Measurements from ENCODE around the gene CAMK1G. TPM values are rescaled to one million over a fixed set of nuclear protein-coding genes. Genes with fewer than 3 reads are reported as not detected.

CAMK1G gene
- total and polyA plus RNA-seq, 2 donors (not counting 3 experiments of a cell fraction or from before 2014, with no cell fraction given), result not detected

- intact Hi-C loops (cut with micrococcal nuclease) (no loop called here), dilution Hi-C loops (cut with MboI; ENCODE audit: extremely low pct_ligation_motif_present, low sequenced_read_pairs) (no loop called here)
- H2AFZ ChIP-seq (ENCODE audit: low read depth, low read length), result no peak overlapping the region
- ChIA-PET POLR2A (no interaction called here), CTCF (no interaction called here)
- peaks cover 10% of the 10 kb centered on the region for H3K4me1 ChIP-seq (ENCODE audit: control insufficient read depth, extremely low read depth, insufficient read depth, low read length)
- H3K4me2 ChIP-seq (ENCODE audit: insufficient read depth, low read length), result no peak overlapping the region
- no peak overlapping the region for H3K9ac ChIP-seq (replicated peaks; ENCODE audit: extremely low read depth, insufficient read depth, low read length)
- FAIRE-seq (no peak), DNase-seq (ENCODE audit: low read depth, low spot score) (no peak)
- no TSS peak for BruUV-seq (replicated peaks)
- H3K36me3 ChIP-seq (ENCODE audit: control insufficient read depth in 2 of 2, extremely low read depth in 1 of 2, insufficient read depth in 2 of 2, low read length in 2 of 2), result no peaks in the 10 kb centered on the region
- no peak overlapping the region for H3K27ac ChIP-seq (ENCODE audit: insufficient read depth, low read depth, low read length)
- no peaks in the 10 kb centered on the region for H3K79me2 ChIP-seq (ENCODE audit: control insufficient read depth, insufficient read depth, low read length)
- no peaks in the 10 kb centered on the region for H3K9me3 ChIP-seq (replicated peaks; ENCODE audit: control insufficient read depth, insufficient read depth, low read length)
- no peak overlapping the region for H3K4me3 ChIP-seq (replicated peaks in 1 of 3; ENCODE audit: insufficient read depth in 1 of 3, low read depth in 1 of 3, low read length in 3 of 3)
- no peaks in the 10 kb centered on the region for H4K20me1 ChIP-seq (replicated peaks; ENCODE audit: control insufficient read depth, extremely low read depth, insufficient read depth, low read length)
- peaks cover 0 to 2% of the 10 kb centered on the region in 2 experiments for H3K27me3 ChIP-seq (ENCODE audit: control insufficient read depth in 2 of 2, insufficient read depth in 2 of 2, low read length in 2 of 2)
- TF ChIP-seq MYC (IDR thresholded peaks at IDR 0.05; ENCODE audit: low read depth, low read length) (no peak), MAX (IDR thresholded peaks at IDR 0.05; ENCODE audit: insufficient read depth, insufficient read length) (no peak), EZH2 (IDR thresholded peaks at IDR 0.05; ENCODE audit: borderline replicate concordance, low read depth, low read length, severe bottlenecking) (no peak), CTCF (IDR thresholded peaks at IDR 0.05; ENCODE audit: extremely low read depth in 1 of 2, insufficient read depth in 1 of 2, low read depth in 1 of 2, low read length in 2 of 2) (no peak), POLR2AphosphoS5 (IDR thresholded peaks at IDR 0.05; ENCODE audit: insufficient read depth, low read depth, low read length) (no peak), GATA2 (IDR thresholded peaks at IDR 0.05; ENCODE audit: insufficient read depth, insufficient read length, low read depth, low read length) (no peak), FOS (IDR thresholded peaks at IDR 0.05; ENCODE audit: borderline replicate concordance, insufficient read depth, low read length) (no peak)
- no peaks in the 10 kb centered on the region for H3K9me1 ChIP-seq (replicated peaks; ENCODE audit: control insufficient read depth, extremely low read depth, insufficient read depth, low read length)
These were observed 79.4 kb downstream of the CAMK1G start for GRCh38 chr1:209662879-209663327.

Small RNA genes within 50 kb of the gene (microRNA-seq; reads per million reads assigned to microRNA genes)
- not detected for gene MIR4260 (ENCODE audit: borderline number of aligned reads, borderline replicate concordance)

Other genes starting within 250 kb of the CAMK1G start
- gene LAMB3, start 68.7 kb downstream of the CAMK1G start, total RNA-seq, result 0.72 and 3.1 TPM in 2 replicates
- gene LAMB3, start 68.7 kb downstream of the CAMK1G start, polyA plus RNA-seq, result 1.3 and 2.6 TPM in 2 replicates
- 1.9 TPM in 1 of 2 replicates, not detected in the other for gene G0S2, start 91.7 kb downstream of the CAMK1G start, total RNA-seq
- gene G0S2, start 91.7 kb downstream of the CAMK1G start, polyA plus RNA-seq, result 0.22 and 0.91 TPM in 2 replicates
- gene HSD11B1, start 121.1 kb downstream of the CAMK1G start, total RNA-seq, result not detected in 2 replicates
- gene HSD11B1, start 121.1 kb downstream of the CAMK1G start, polyA plus RNA-seq, result not detected in 2 replicates
- gene TRAF3IP3, start 172.3 kb downstream of the CAMK1G start, total RNA-seq, result not detected in 2 replicates
- gene TRAF3IP3, start 172.3 kb downstream of the CAMK1G start, polyA plus RNA-seq, result not detected in 2 replicates
- gene C1orf74, start 200.8 kb downstream of the CAMK1G start, total RNA-seq, result 2.3 and 3.0 TPM in 2 replicates
- 2.4 TPM in 2 replicates for gene C1orf74, start 200.8 kb downstream of the CAMK1G start, polyA plus RNA-seq
- gene IRF6, start 222.4 kb downstream of the CAMK1G start, total RNA-seq, result 22.1 and 42.0 TPM in 2 replicates
- 55.8 and 65.0 TPM in 2 replicates for gene IRF6, start 222.4 kb downstream of the CAMK1G start, polyA plus RNA-seq
- 10.5 and 11.7 TPM in 2 replicates for gene UTP25, start 244.3 kb downstream of the CAMK1G start, total RNA-seq
- 5.9 and 6.6 TPM in 2 replicates for gene UTP25, start 244.3 kb downstream of the CAMK1G start, polyA plus RNA-seq

Data from endothelial cell of umbilical vein (primary cell).